SK-N-SH (cell line): Measurements from ENCODE around the gene GUCA2B. TPM values are rescaled to one million over a fixed set of nuclear protein-coding genes. Genes with fewer than 3 reads are reported as not detected.

Experiments used
- CTCF ChIA-PET: fragments of 300-600, 350-600 bp; formaldehyde crosslinking; extraction: SDS; loops from one replicate; lab custom pipeline; 2021; lab: Yijun Ruan, JAX
- POLR2A ChIA-PET: fragments of 350-600 bp; sonication (Branson Sonifier 250); formaldehyde crosslinking; extraction: SDS; loops from one replicate; lab custom pipeline; 2020; ENCODE audit warnings: antibody characterized with exemption, inconsistent platforms; lab: Yijun Ruan, JAX
- DNase-seq: peaks from one replicate; pipeline ENCODE4 v3.0.0; 2012
- H2AFZ ChIP-seq: fragments of 200-600 bp; sonication (generic); 2 replicates; pipeline ENCODE4 v1.8.1; 2016; ENCODE audit warnings: antibody characterized with exemption, mild to moderate bottlenecking, low read depth
- H3F3A ChIP-seq: fragments of 200-600 bp; sonication (generic); replicated peaks from 2 replicates; pipeline ENCODE3; 2016; ENCODE audit warnings: antibody characterized with exemption, mild to moderate bottlenecking; ENCODE audit not compliant: insufficient read depth
- H3K27ac ChIP-seq, 2 experiments: fragments of 200-500 bp in 1 of 2; fragments of 200-600 bp in 1 of 2; sonication (Bioruptor generic) in 1 of 2; sonication (generic), shearing (Covaris generic) in 1 of 2; 2 replicates each; pipeline versions ENCODE4 v1.5.1 to v1.6.1; 2014 to 2016; ENCODE audit warnings: low read depth in 2 of 2, inconsistent platforms in 1 of 2, low read length in 1 of 2, mild to moderate bottlenecking in 1 of 2, mixed read lengths in 1 of 2
- H3K27me3 ChIP-seq: fragments of 200-600 bp; sonication (generic), shearing (Covaris generic); 2 replicates; pipeline ENCODE4 v1.6.1; 2016; ENCODE audit warnings: mixed run types; ENCODE audit not compliant: insufficient read depth
- H3K36me3 ChIP-seq, 2 experiments: fragments of 200-500 bp in 1 of 2; fragments of 200-600 bp in 1 of 2; sonication (Bioruptor generic) in 1 of 2; sonication (generic) in 1 of 2; replicated peaks in 1 of 2; 2 replicates each; pipeline versions ENCODE3 to v1.5.1; 2014 to 2016; ENCODE audit warnings: low read length in 1 of 2, mild to moderate bottlenecking in 1 of 2; ENCODE audit not compliant: insufficient read depth in 2 of 2, control insufficient read depth in 1 of 2
- H3K4me1 ChIP-seq, 2 experiments: fragments of 200-500 bp in 1 of 2; fragments of 200-600 bp in 1 of 2; sonication (Bioruptor generic) in 1 of 2; sonication (generic), shearing (Covaris generic) in 1 of 2; 2 replicates each; pipeline versions ENCODE4 v1.5.1 to v1.6.1; 2014 to 2016; ENCODE audit warnings: low read depth in 1 of 2, low read length in 1 of 2, mixed run types in 1 of 2; ENCODE audit not compliant: insufficient read depth in 2 of 2, control insufficient read depth in 1 of 2
- H3K4me2 ChIP-seq: fragments of 200-600 bp; sonication (generic), shearing (Covaris generic); 2 replicates; pipeline ENCODE4 v1.6.1; 2017; ENCODE audit warnings: mixed run types
- H3K4me3 ChIP-seq, 2 experiments: fragments of 200-500 bp in 1 of 2; fragments of 200-600 bp in 1 of 2; sonication (Bioruptor generic) in 1 of 2; sonication (generic), shearing (Covaris generic) in 1 of 2; 2 replicates each; pipeline versions ENCODE4 v1.5.1 to v1.8.1; 2014 to 2016; ENCODE audit warnings: low read depth in 2 of 2, inconsistent platforms in 1 of 2, low read length in 1 of 2, mild to moderate bottlenecking in 1 of 2, mixed read lengths in 1 of 2, moderate library complexity in 1 of 2
- H3K79me2 ChIP-seq: fragments of 200-600 bp; sonication (generic); 2 replicates; pipeline ENCODE4 v1.8.1; 2017; ENCODE audit warnings: mild to moderate bottlenecking; ENCODE audit not compliant: insufficient read depth
- H3K9ac ChIP-seq: fragments of 200-600 bp; sonication (generic); 2 replicates; pipeline ENCODE4 v1.6.1; 2017; ENCODE audit warnings: mixed run types
- H3K9me2 ChIP-seq: fragments of 200-600 bp; sonication (generic); 2 replicates; pipeline ENCODE4 v1.6.1; 2017; ENCODE audit warnings: mixed run types
- H3K9me3 ChIP-seq: fragments of 200-600 bp; sonication (generic); 2 replicates; pipeline ENCODE4 v1.6.1; 2017; ENCODE audit warnings: mixed run types, mild to moderate bottlenecking, moderate library complexity
- H4K20me1 ChIP-seq: fragments of 200-600 bp; sonication (generic); 2 replicates; pipeline ENCODE4 v1.6.1; 2017; ENCODE audit warnings: mild to moderate bottlenecking, mixed run types; ENCODE audit not compliant: insufficient read depth
- CHD2 ChIP-seq: fragments of 150-350 bp; IDR thresholded peaks from 2 replicates; pipeline ENCODE4 v1.6.1; 2018; ENCODE audit warnings: low read length; ENCODE audit not compliant: partially characterized antibody
- ELF1 ChIP-seq: IDR thresholded peaks from 2 replicates; pipeline ENCODE4 v1.4.0; 2012
- EP300 ChIP-seq, 2 experiments: IDR thresholded peaks; 2 replicates each; pipeline versions ENCODE4 v1.4.0 to v1.6.1; 2012; ENCODE audit warnings: borderline replicate concordance in 1 of 2, low read depth in 1 of 2, low read length in 1 of 2
- FOSL2 ChIP-seq: IDR thresholded peaks from 2 replicates; pipeline ENCODE4 v1.4.0; 2012; ENCODE audit warnings: low read depth, mild to moderate bottlenecking, moderate library complexity, borderline replicate concordance
- FOXM1 ChIP-seq: IDR thresholded peaks from 2 replicates; pipeline ENCODE4 v1.4.0; 2012; ENCODE audit warnings: low read depth, mild to moderate bottlenecking
- GABPA ChIP-seq: IDR thresholded peaks from 2 replicates; pipeline ENCODE4 v1.4.0; 2012; ENCODE audit warnings: low read depth, mild to moderate bottlenecking
- GATA2 ChIP-seq: sonication (generic); formaldehyde crosslinking; IDR thresholded peaks from 2 replicates; pipeline ENCODE4 v1.5.0; 2020; ENCODE audit warnings: mild to moderate bottlenecking, missing genetic modification reagents
- JUND ChIP-seq: IDR thresholded peaks from 2 replicates; pipeline ENCODE4 v1.4.0; 2012
- MEF2A ChIP-seq: IDR thresholded peaks from 2 replicates; pipeline ENCODE4 v1.4.0; 2012; ENCODE audit warnings: low read depth, borderline replicate concordance
- MXI1 ChIP-seq: IDR thresholded peaks from 2 replicates; pipeline ENCODE4 v1.6.1; 2012; ENCODE audit warnings: mild to moderate bottlenecking, low read depth, low read length, improper control_type of control experiment
- NFIC ChIP-seq: IDR thresholded peaks from 2 replicates; pipeline ENCODE4 v1.4.0; 2012; ENCODE audit warnings: borderline replicate concordance
- NRF1 ChIP-seq: IDR thresholded peaks from 2 replicates; pipeline ENCODE4 v1.6.1; 2012; ENCODE audit warnings: low read depth, mild to moderate bottlenecking, low read length
- POLR2AphosphoS5 ChIP-seq: IDR thresholded peaks from 2 replicates; pipeline ENCODE4 v1.6.1; 2012; ENCODE audit warnings: low read depth, low read length
- RAD21 ChIP-seq: IDR thresholded peaks from 2 replicates; pipeline ENCODE4 v1.6.1; 2012; ENCODE audit warnings: mild to moderate bottlenecking, low read length
- RCOR1 ChIP-seq: fragments of 150-350 bp; IDR thresholded peaks from 2 replicates; pipeline ENCODE4 v1.6.1; 2017; ENCODE audit warnings: antibody characterized with exemption, low read length
- REST ChIP-seq: IDR thresholded peaks from 2 replicates; pipeline ENCODE4 v1.6.1; 2012; ENCODE audit warnings: mild to moderate bottlenecking, low read depth, low read length, moderate library complexity
- RFX5 ChIP-seq: IDR thresholded peaks from 2 replicates; pipeline ENCODE4 v1.6.1; 2012; ENCODE audit warnings: mild to moderate bottlenecking, improper control_type of control experiment, low read length
- SIN3A ChIP-seq: IDR thresholded peaks from 2 replicates; pipeline ENCODE4 v1.6.1; 2012; ENCODE audit warnings: low read depth, mild to moderate bottlenecking, low read length, moderate library complexity, borderline replicate concordance
- TCF12 ChIP-seq: IDR thresholded peaks from 2 replicates; pipeline ENCODE4 v1.4.0; 2012
- TEAD4 ChIP-seq: IDR thresholded peaks from 2 replicates; pipeline ENCODE4 v1.4.0; 2012; ENCODE audit warnings: mild to moderate bottlenecking, borderline replicate concordance; ENCODE audit not compliant: insufficient read depth
- USF2 ChIP-seq: fragments of 150-350 bp; IDR thresholded peaks from 2 replicates; pipeline ENCODE4 v1.6.1; 2017; ENCODE audit warnings: antibody characterized with exemption, low read length, low read depth, borderline replicate concordance
- YY1 ChIP-seq: IDR thresholded peaks from 2 replicates; pipeline ENCODE4 v1.4.0; 2012; ENCODE audit warnings: low read depth, mild to moderate bottlenecking
- WGBS: methylation state at CpG from one replicate; pipeline ENCODE4 v1.1.6; 2017; ENCODE audit warnings: low lambda C conversion rate; 5-methylcytosine and 5-hydroxymethylcytosine counted together
- polyA plus RNA-seq, 3 experiments: library from polyadenylated mRNA; depleted of rRNA; stranded (reverse); fragments of >200 nt; gene quantifications; 2 replicates each; pipeline ENCODE4 v1.2.3, GENCODE V29; 2012
- TF ChIP-seq, protein P1 (sequence below): IDR thresholded peaks from 2 replicates; pipeline ENCODE4; 2012
- TF ChIP-seq, protein P2 (sequence below): IDR thresholded peaks from 2 replicates; pipeline ENCODE4 v1.4.0; 2012; ENCODE audit warnings: low read depth, borderline replicate concordance

Gene GUCA2B
- polyA plus RNA-seq, 1 of the 3 experiments (the other 2 are of a cell fraction), result not detected

DNA sequence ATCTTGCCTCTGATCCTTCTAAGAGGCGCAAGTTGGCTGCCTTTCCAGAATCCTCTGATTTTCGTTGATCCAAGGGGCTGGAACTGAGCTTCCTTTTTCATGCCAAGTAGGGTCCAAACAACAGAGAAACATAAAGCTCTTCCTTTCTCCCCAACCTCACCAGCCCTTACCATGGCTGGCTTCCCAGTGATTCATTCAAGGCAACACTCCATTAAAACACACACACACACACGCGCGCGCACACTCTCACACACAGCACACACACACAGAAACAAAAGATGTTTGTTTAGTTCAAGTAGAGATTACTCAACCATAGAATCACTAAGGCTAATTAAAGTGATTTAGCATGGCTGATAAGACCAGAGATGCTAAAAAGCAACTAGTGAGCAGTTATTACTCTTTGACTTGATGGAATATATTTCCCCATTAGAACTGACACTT is 24.4 kb downstream of the GUCA2B start:
- DNase-seq, result no peak
- ChIA-PET POLR2A (no interaction called here), CTCF (interaction anchor here (0.7 to 1.2 kb wide), 8 partner anchors 9 to 364 kb away, joined by 3 to 4 read pairs (median 3); no protein-coding TSS in a partner anchor)
- no peak overlapping the region for H3K4me3 ChIP-seq
- peaks cover 3 to 9% of the 10 kb centered on the region in 2 experiments for H3K36me3 ChIP-seq
- H3K27me3 ChIP-seq, result no peaks in the 10 kb centered on the region
- peaks cover 28 to 55% of the 10 kb centered on the region in 2 experiments; a peak in 3 of 4 replicates for H3K4me1 ChIP-seq
- no peak; the same call in 1 of the 2 replicates for TF ChIP-seq ELF1
- no peak for TF ChIP-seq RCOR1
- TF ChIP-seq, protein P1, sequence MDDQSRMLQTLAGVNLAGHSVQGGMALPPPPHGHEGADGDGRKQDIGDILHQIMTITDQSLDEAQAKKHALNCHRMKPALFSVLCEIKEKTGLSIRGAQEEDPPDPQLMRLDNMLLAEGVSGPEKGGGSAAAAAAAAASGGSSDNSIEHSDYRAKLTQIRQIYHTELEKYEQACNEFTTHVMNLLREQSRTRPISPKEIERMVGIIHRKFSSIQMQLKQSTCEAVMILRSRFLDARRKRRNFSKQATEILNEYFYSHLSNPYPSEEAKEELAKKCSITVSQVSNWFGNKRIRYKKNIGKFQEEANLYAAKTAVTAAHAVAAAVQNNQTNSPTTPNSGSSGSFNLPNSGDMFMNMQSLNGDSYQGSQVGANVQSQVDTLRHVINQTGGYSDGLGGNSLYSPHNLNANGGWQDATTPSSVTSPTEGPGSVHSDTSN, result peak; percentile 26; the same call in 1 of the 2 replicates
- TF ChIP-seq MXI1, result no peak
- TF ChIP-seq TEAD4, result peak; percentile 29; the same call in 1 of the 2 replicates
- no peak for TF ChIP-seq GABPA
- TF ChIP-seq NRF1, result no peak
- TF ChIP-seq REST, result no peak
- TF ChIP-seq TCF12, result peak; percentile 73
- no peak for TF ChIP-seq SIN3A
- TF ChIP-seq YY1, result peak; percentile 47; the same call in 1 of the 2 replicates
- no peak for TF ChIP-seq GATA2 (CRISPR knock-in tag)
- TF ChIP-seq JUND, result peak; percentile 75
- TF ChIP-seq EP300 (IDR thresholded peaks at IDR 0.05; ENCODE audit: borderline replicate concordance in 1 of 2, low read depth in 1 of 2, low read length in 1 of 2), result 0 out of 4 replicates have a peak, but pooled peaks of 1 of the 2 experiments have one; percentile 20
- peak; percentile 82 for TF ChIP-seq FOSL2
- no peak for TF ChIP-seq USF2
- TF ChIP-seq MEF2A, result no peak
- TF ChIP-seq FOXM1, result no peak
- TF ChIP-seq, protein P2, sequence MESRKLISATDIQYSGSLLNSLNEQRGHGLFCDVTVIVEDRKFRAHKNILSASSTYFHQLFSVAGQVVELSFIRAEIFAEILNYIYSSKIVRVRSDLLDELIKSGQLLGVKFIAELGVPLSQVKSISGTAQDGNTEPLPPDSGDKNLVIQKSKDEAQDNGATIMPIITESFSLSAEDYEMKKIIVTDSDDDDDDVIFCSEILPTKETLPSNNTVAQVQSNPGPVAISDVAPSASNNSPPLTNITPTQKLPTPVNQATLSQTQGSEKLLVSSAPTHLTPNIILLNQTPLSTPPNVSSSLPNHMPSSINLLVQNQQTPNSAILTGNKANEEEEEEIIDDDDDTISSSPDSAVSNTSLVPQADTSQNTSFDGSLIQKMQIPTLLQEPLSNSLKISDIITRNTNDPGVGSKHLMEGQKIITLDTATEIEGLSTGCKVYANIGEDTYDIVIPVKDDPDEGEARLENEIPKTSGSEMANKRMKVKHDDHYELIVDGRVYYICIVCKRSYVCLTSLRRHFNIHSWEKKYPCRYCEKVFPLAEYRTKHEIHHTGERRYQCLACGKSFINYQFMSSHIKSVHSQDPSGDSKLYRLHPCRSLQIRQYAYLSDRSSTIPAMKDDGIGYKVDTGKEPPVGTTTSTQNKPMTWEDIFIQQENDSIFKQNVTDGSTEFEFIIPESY, result 0 out of 2 replicates have a peak, but pooled peaks have one; percentile 55
- no peak for TF ChIP-seq RFX5
- peak; percentile 81 for TF ChIP-seq NFIC
- no peak for TF ChIP-seq CHD2
- TF ChIP-seq POLR2AphosphoS5, result peak; percentile 47; the same call in 1 of the 2 replicates
- no peak for TF ChIP-seq RAD21
- H3F3A ChIP-seq, result peaks cover 27% of the 10 kb centered on the region
- 74% methylated on average over 6 of the region's 6 CpGs for WGBS
- H3K9ac ChIP-seq, result no peak overlapping the region
- no peaks in the 10 kb centered on the region for H3K79me2 ChIP-seq
- peak overlapping the region; percentile 56 for H3K27ac ChIP-seq
- H3K9me3 ChIP-seq, result no peaks in the 10 kb centered on the region
- no peaks in the 10 kb centered on the region for H3K9me2 ChIP-seq
- peaks cover 15% of the 10 kb centered on the region for H4K20me1 ChIP-seq
- H2AFZ ChIP-seq, result no peak overlapping the region
- peak overlapping the region; percentile 51; the same call in 1 of the 2 replicates for H3K4me2 ChIP-seq
